ENCODE measurements around the gene ZNF432.
A peak's percentile ranks its signal among the peaks of the same experiment; 100 is the strongest.

Gene ZNF432

GRCh38 chr19:51994048-51994644 is 54.5 kb downstream of the ZNF432 start:
- Histone ChIP-seq H3K79me2 (ENCODE audit: insufficient read depth, low read depth) (no peaks in the 10 kb centered on the region), H2AFZ (ENCODE audit: low read depth) (no peak overlapping the region), H3K9ac (no peak overlapping the region), H3K27me3 (ENCODE audit: insufficient read depth, low read depth) (no peaks in the 10 kb centered on the region), H3K4me3 (IDR thresholded peaks at IDR 0.05; ENCODE audit: insufficient read depth, low read depth, low read length) (no peak overlapping the region), H3K36me3 (ENCODE audit: insufficient read depth) (no peaks in the 10 kb centered on the region), H3K4me1 (ENCODE audit: low read depth, poor library complexity, severe bottlenecking) (no peaks in the 10 kb centered on the region), H3K27ac (no peak overlapping the region), H3K4me2 (no peak overlapping the region), H4K20me1 (ENCODE audit: insufficient read depth) (no peaks in the 10 kb centered on the region)
- no peak for TF ChIP-seq CTCF (conservative IDR thresholded peaks at IDR 0.05; ENCODE audit: low read depth, low read length)

GRCh38 chr19:51993422-51993821 is 55.2 kb downstream of the ZNF432 start:
- Histone ChIP-seq H3K9ac (no peak overlapping the region), H3K4me1 (ENCODE audit: low read depth, poor library complexity, severe bottlenecking) (no peaks in the 10 kb centered on the region), H3K4me2 (no peak overlapping the region), H4K20me1 (ENCODE audit: insufficient read depth) (no peaks in the 10 kb centered on the region), H3K79me2 (ENCODE audit: insufficient read depth, low read depth) (no peaks in the 10 kb centered on the region), H3K36me3 (ENCODE audit: insufficient read depth) (no peaks in the 10 kb centered on the region), H3K27ac (no peak overlapping the region), H3K4me3 (IDR thresholded peaks at IDR 0.05; ENCODE audit: insufficient read depth, low read depth, low read length) (no peak overlapping the region), H2AFZ (ENCODE audit: low read depth) (no peak overlapping the region), H3K27me3 (ENCODE audit: insufficient read depth, low read depth) (no peaks in the 10 kb centered on the region)
- TF ChIP-seq CTCF (conservative IDR thresholded peaks at IDR 0.05; ENCODE audit: low read depth, low read length): no peak

DNA sequence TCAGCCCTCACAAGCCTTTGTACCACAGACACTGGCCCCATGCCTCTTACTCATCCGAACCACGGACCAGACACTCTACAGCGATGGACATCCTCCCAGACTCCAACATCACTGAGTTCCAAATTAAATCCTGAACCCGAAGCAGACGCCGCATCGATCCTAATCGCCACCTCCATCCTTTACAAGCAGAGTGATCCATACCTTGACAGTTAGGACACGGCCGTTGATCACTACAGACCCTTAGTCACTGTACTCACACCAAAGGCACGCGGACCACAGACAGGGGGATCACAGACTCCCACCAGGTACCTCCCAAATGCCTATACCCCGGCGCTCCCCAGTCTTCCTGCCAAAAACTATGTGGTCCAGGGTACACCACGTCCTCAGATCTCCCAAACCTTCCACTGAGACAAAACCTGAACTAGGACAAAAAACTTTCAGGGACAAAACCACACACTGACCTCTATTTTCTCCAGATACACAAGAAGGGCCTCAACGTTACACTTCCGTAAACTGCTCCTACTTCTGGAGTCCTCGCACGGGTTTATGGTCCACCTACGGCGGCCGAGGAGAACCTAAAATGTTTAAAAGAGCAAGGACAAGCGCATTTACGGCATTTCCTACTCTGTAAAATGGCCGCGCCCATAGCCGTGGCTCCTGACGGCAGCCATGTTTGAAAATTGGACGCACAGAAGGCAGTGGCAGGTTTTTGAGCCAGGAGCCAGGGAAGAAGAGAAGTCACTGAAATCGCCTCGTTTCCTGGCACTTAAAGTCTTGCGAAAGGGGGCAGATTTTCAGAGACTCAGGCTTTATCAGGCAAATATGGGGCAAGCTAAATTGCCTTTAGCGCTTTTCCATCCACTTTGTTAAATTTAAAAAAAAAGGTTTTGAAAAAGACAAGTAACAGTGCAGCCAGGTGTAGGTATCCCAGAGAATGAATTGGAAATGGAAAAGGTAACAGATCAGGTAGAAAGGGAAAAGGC is 62.0 kb downstream of the ZNF432 start, which contains the start of gene ZNF350:
Gene ZNF350 (minus strand): TSS at position 532 of the 983 bp plus-strand sequence. CDS start 12,480 bp downstream, outside the sequence.
- Histone ChIP-seq H3K4me2 (no peak within 1 kb of the TSS; the same call in 1 of the 2 replicates), H4K20me1 (ENCODE audit: insufficient read depth) (no peaks in the 10 kb centered on the region), H3K9ac (no peak within 1 kb of the TSS; the same call in 1 of the 2 replicates), H3K27ac (no peak within 1 kb of the TSS), H3K36me3 (ENCODE audit: insufficient read depth) (no peaks in the 10 kb centered on the region), H3K79me2 (ENCODE audit: insufficient read depth, low read depth) (no peaks in the 10 kb centered on the region), H3K4me3 (IDR thresholded peaks at IDR 0.05; ENCODE audit: insufficient read depth, low read depth, low read length) (no peak within 1 kb of the TSS), H3K27me3 (ENCODE audit: insufficient read depth, low read depth) (no peaks in the 10 kb centered on the region), H2AFZ (ENCODE audit: low read depth) (peak within 1 kb of the TSS; percentile 71), H3K4me1 (ENCODE audit: low read depth, poor library complexity, severe bottlenecking) (no peaks in the 10 kb centered on the region)
- no peak for TF ChIP-seq CTCF (conservative IDR thresholded peaks at IDR 0.05; ENCODE audit: low read depth, low read length)

- H3K27me3 ChIP-seq (ENCODE audit: insufficient read depth, low read depth): no peaks in the 10 kb centered on the region
- H3K4me3 ChIP-seq (IDR thresholded peaks at IDR 0.05; ENCODE audit: insufficient read depth, low read depth, low read length): no peak overlapping the region
- no peak overlapping the region for H2AFZ ChIP-seq (ENCODE audit: low read depth)
- H3K36me3 ChIP-seq (ENCODE audit: insufficient read depth): no peaks in the 10 kb centered on the region
- H4K20me1 ChIP-seq (ENCODE audit: insufficient read depth): no peaks in the 10 kb centered on the region
- no peak overlapping the region for H3K4me2 ChIP-seq
- H3K4me1 ChIP-seq (ENCODE audit: low read depth, poor library complexity, severe bottlenecking): no peaks in the 10 kb centered on the region
- H3K9ac ChIP-seq: no peak overlapping the region
- no peaks in the 10 kb centered on the region for H3K79me2 ChIP-seq (ENCODE audit: insufficient read depth, low read depth)
- TF ChIP-seq CTCF (conservative IDR thresholded peaks at IDR 0.05; ENCODE audit: low read depth, low read length): no peak
- no peak overlapping the region for H3K27ac ChIP-seq
Observed at GRCh38 chr19:51983361-51983760, 65.3 kb downstream of the ZNF432 start.

Measured in KMS-11 (cell line).